ENCODE measurements around the gene RSL24D1.

RSL24D1 gene

DNA sequence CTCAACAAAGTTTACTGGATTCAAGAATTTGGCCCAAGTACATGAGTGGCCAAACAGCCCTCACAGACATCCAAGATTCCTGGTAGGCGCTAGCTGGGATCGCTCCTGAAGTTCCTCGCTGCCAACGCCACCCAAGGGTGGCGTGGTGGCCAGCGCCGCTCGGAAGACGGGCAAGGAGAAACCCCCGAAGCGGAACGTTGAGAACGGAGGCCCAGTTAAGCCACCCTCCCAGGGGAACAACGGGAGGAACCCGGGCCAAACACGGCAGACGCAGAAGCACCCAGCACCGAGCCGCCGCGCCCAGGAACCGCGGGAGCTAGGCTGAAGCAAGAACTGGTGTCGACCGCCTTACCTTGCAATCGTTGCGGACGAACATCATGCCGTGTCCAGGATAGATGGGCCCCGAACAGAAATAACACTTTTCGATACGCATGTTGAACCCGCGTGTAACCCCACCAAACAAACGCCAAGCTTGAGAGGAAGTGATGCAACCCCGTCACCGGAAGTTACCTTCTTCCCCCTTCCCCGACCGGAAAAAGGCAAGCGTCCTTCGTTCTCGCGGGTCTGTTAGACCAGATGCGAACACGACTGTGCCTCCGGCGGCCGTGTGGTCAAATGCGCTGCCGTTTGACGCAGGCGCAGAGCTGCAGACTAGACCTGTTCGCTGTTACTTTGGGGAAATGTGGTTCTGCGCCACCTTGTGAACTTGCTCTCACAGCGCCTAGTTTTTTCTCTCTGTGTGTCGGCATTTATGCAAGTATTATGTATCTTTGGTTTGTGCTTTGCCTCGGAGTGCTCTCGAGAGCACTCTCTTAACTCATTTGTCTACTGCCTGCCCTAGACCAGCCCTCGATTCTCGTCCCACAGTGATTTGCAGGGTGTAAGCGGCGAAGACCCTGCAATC, at the start of gene RSL24D1:
RSL24D1 (minus strand) TSS at position 484 of the 904 bp plus-strand sequence; CDS start at position 433, 51 bp downstream.
- DNase-seq (ENCODE audit: low spot score) = peak; percentile 98

DNA sequence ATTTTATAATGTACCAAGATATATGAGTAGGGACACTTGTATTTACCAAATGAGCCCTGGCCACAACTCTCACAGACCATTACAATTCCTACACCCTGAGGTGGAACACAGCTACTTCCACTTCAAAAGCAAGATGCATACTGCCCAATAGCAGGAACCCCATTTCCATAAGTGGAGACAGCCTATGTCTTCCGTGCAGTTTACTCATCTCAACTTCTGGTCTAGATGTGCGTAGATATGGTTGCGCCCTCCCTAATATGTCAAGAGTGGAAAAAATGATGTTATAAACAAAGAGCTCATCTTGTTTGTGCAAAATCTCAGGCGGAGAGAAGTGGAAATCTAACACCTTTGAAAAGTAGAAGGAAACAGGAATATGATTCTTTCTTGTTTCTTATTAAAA, 48.3 kb upstream of the RSL24D1 start:
- DNase-seq (ENCODE audit: low spot score) = no peak

DNA sequence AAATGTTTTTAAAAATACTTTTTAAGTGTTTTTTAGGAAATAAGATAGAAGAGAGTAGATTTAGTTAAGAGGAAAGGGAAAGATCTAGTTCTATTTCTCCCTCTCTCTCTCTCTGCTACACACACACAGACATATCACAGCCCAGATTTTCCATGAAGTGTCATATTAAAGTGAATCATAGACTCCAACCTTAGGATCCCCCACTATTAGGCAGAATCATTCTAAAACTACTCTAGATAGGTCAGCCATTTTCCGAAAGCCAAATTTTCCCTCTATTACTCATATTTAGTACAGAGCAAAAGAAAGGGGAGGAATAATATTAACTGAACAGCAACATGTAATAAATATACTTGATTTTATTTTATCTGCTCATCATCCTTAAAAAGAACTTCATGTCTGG, 45.1 kb upstream of the RSL24D1 start:
- DNase-seq (ENCODE audit: low spot score) = no peak

DNA sequence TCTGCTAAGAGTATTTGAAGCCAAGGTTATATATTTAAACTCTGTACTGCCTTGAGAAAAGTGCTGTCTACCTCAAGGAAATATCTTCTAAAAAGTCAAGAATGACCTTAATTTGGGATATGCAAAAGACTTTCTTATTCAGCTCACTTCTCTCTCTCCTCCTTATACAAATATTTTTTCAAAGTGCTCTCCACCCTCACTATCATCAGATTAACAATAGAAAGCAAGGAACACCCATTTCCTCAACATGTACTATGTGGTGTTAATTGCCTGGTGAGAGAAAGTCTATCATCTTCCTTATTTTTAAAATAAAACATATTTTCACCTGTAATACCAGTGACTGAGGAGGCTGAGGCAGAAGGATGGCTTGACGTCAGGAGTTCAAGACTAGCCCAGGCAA, 44.4 kb upstream of the RSL24D1 start:
- no peak for DNase-seq (ENCODE audit: low spot score)

DNA sequence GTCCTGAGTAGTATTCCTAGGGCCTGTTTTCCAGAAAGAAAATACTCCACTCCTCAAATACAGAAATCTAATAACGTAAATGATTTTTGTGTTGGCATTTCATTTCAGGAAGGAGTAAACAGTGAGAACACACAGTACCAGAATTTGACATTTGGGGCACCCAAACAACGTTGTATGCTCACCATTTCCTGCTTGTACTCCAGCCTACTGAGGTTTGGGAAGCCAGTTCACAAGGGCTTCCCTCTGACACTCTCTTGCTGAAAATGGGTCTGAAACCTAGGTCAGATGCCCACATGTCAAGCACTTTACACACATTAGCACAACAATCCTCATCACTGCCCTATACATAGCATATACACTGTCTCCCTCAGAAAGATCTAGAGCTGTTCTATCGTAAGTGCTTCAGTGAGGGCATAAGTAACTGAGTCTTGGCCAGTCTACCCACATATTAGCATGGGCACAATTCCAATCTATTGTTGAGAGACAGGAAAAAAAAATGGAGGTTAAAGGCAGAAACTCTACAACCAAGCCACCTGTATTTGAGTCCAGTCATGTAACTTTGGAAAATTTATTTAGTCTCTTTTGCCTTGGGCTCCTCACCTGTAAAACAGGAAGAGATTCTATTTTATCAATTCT, 43.5 kb upstream of the RSL24D1 start:
- no peak for DNase-seq (ENCODE audit: low spot score)

DNA sequence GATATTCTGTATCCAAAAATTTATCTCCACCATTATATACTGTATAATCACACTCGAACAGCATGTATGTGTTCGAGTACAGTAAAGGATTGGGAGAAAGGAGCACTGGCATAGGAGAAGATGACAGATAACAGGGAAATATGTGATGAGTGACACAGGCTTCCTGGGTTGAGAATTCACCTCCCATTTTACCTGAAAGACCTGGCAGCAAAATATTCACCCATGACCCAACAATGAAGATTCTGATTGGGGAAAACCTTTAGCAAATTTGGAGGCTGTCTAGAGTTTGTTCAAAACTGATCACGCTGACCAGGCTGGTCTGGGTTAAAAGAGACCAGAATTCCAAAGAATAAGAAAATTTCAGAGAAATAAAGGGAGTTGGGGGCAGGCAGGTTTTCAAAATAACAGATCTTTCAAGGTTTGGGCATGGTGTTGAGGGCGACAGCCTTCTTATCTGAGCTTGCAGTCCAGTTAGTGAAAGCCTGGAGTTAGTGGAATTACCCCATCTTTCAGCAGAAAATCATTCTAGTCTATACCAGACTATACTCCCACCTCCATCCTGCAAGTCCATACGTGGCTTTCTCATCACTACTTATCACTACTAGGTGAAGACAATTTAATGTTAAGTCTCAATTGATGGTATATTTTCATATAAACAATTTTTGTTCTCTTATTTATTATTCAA, 42.8 kb upstream of the RSL24D1 start:
- no peak for DNase-seq (ENCODE audit: low spot score)

DNA sequence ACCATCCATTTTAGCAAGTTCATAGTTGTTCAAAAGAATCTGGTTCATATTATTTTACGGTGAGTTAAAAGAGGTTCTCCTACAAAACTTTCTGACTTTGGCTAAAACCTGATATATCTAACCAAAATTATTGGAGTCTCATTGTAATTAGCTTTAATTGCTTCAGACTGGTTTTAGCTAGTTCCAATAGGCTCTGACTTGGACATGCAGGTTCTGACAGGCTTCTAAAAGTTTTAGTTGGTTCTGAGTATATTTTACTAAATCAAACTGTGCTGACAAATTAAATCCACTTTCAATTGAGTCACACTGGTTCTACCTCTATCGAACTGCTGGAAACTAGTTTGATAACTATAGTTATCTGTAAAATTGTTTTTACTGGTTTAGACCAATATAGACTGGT, 42.1 kb upstream of the RSL24D1 start:
- DNase-seq (ENCODE audit: low spot score) = no peak

DNA sequence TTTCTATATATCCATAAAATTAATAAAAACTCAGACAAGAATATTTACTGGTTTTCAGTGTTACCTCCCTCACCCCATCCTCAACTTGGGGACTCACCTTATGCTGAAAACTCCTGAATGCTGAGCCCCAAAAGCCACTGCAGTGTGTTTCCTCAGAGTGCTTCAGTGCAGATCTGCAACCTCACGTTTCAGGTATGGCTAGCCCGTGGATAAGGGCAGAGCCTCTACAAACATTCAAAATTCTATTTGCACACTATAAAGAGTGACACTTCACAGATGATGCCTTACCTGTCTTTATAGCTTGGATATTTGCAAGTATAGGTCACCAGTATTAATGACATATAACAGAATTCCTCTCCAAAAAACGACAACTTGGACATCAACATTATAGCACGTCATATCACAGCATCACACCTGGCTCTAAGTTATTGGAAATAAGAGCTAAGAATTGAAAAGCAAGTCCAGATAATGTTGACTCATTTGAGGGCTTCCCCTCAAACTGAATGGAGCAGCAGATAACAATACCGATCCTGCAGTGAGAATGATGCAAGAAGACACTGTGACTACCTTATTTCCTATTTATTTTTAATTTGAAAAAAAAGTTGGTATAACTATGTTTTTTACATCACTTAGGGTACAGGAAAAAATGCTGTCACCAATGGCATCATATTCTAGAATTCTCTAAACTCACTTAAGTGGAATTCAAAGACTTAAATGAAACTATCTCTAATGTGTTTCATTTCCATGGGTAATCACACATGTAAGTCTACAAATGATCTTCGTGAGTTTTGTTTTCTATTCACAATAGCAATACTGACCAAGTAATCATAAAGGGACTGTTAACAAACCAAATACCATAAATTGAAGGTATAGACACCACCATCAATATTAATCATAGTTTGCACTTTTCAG, 40.7 kb upstream of the RSL24D1 start:
- no peak for DNase-seq (ENCODE audit: low spot score)

DNA sequence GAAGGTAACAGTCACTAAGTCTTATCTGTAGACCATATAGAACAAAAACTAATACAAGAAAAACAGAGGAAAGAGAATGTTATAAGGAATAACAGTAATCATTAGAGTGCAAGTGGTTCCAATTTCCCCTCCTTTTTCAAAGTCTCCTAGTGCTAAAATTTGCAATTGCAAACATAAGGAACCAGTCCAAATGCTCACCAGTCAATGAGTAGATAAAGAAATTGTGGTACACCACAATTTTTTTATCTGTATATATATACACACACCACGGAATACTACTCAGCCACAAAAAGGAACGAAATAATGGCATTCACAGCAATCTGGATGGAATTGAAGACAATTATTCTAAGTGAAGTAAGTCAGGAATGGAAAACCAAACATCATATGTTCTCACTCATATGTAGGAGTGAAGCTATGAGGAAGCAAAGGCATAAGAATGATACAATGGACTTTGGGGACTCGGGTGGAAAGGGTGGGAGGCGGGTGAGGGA, 38.9 kb upstream of the RSL24D1 start:
- DNase-seq (ENCODE audit: low spot score) = no peak

DNA sequence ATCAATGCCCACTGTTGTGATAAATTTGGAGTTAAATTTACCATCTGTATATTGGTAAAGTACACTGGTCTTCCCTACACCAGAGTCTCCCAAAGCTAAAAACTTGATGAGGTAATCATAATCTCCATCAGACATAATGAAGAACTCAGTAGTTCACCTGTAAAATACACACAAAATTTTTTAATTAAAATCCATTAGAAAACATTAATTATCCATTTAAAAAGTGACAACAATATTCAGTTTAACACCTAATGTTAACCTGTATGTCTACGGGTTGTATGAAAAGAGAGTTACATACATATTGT, 38.0 kb upstream of the RSL24D1 start:
- DNase-seq (ENCODE audit: low spot score) = no peak

DNA sequence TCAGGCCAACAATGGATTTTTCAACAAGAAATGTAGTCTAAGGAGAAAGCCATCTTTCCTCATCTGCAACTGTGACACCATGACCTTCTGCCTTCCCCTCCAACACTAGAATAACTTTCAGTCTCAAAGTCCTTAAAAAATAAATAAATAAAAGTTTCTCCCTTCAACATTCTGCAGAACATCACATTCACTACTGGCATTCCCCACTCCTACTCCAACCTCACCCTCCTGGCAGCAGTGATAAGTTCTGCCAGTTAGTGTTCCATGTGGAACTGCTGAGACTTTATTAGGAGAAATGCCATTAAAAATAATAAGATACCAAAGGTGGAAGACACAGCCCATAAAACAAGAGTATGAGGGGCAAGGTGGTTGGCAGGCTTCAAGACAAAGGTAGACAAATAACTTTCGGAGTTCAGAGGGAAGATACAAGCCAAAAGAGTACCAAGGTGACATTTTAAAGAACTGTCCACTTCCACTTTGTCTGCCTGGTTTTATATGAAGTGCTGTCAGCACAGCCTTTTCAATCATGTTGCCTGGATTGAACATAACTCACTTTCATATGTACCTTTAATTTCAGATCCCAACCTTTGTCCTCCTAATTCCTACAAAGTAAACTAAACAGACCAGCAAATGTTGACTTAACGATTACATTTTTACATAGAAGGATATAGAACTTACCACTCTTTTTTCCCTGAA, 37.5 kb upstream of the RSL24D1 start:
- no peak for DNase-seq (ENCODE audit: low spot score)

DNA sequence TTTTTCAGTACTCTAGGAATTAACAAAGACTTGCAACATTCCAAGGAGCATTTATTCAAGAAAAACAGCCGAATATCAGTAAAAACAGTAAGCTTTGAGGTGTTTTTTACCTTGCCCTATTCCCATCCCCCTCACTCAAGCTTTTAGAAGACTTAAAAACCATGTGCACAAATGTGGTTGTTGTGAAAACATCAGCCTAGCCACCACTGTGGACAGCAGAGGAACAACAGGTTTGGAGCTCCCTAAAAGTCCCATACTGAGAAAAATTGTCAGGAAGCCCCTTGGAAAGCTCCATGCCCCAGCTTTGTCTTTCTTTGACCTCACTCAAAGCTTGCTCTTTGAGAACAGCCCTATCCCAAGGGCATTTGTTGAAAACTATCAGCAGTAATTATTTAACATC, 34.7 kb upstream of the RSL24D1 start:
- no peak for DNase-seq (ENCODE audit: low spot score)

DNA sequence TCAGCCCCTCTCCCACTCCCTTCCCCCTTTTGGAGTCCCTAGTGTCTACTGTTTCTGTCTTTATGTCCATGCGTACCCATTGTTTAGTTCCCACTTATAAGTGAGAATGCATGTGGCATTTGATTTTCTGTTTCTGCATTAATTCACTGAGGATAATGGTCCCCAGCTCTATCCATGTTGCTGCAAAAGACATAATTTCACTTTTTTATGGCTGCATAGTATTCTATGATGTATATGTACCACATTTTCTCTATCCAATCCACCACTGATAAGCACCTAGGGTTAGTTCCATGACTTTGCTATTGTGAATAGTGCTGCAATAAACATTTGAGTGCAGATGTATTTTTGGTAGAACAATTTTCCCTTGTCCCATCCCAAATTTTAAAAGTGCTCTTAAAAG, 34.2 kb upstream of the RSL24D1 start:
- DNase-seq (ENCODE audit: low spot score) = no peak

DNA sequence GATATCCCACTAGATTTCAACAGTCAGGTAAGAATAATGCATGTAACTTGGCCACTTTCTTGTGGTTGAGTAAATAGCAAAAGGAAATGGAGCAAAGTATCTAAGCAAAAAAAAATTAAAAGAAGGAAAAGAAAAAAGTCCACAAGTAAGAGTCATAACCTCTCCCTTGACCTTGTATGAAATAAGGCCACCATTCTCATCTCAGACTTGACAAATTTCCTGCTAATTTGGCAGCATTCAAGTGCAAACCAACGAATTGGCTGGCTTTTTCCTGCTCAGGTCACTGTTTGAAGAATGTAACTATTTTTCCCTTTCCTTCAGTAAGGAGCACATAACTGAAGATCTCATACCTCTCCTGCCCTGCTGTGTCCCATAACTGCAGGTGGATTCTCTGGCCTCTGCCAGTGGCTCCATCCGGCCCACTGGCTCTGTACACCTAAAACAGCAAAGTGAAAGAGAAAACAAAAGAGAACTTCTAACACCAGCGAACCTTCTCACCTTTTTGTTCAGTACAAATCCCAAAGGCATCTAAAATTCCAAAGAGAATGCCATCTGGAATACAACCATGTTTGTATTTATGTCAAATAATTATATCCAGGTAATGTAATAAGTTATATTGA, 33.4 kb upstream of the RSL24D1 start:
- no peak for DNase-seq (ENCODE audit: low spot score)

DNA sequence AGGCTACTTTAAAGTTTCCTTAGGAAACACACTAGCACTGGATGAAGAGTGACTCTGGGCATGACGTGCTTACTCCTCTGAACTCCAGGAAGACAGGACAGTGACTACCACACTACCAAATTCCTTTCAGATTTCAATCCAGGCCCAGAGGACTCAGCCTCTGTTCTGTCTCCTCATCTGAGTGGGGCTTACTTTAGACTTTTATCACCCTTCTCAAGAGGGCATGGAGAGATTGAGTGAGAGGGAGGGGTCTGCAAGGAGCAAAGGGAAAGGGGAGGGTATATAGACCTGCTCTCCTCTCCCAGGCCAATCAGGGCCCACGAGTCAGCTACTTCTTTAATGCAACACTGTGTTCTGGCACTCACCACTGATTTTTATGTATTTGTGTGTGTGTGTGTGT, 29.4 kb upstream of the RSL24D1 start:
- DNase-seq (ENCODE audit: low spot score) = no peak

DNA sequence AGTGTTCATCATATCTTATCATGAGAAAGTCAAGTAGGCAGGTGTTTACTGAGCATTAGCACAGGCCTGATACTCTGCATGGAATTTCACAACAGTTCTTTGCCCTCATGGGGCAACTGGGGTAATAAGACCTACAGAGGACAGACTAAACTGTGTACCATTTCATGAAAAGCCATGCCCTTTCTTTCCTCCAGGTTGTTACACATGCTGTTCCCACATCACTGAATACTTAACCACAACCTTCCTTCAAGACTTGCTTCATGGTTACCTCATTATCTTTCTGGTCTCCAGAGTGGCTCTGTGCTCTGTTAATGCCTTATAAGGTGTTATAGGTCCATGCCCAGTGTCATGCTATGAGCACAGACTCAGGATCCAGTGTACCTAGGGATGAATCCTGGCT, 28.2 kb upstream of the RSL24D1 start:
- no peak for DNase-seq (ENCODE audit: low spot score)

DNA sequence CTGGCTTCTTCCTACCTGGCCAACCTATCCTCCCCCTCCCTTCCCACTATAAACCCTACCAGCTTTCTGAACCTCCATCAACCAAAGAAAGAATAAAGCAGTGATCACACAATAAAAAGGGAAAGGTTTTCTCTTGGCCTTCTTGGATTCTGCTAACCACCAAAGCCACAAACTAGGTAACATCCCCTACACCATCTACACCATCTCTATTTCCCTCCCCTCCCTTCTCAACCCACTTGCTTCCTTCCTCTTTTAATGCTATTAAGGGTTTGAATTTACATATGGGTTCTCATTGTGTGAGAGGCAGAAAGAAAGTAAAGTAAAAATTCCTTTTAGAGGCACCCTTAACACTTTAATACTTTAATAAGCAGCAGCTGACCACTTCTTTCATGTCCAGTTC, 25.8 kb upstream of the RSL24D1 start:
- no peak for DNase-seq (ENCODE audit: low spot score)

DNA sequence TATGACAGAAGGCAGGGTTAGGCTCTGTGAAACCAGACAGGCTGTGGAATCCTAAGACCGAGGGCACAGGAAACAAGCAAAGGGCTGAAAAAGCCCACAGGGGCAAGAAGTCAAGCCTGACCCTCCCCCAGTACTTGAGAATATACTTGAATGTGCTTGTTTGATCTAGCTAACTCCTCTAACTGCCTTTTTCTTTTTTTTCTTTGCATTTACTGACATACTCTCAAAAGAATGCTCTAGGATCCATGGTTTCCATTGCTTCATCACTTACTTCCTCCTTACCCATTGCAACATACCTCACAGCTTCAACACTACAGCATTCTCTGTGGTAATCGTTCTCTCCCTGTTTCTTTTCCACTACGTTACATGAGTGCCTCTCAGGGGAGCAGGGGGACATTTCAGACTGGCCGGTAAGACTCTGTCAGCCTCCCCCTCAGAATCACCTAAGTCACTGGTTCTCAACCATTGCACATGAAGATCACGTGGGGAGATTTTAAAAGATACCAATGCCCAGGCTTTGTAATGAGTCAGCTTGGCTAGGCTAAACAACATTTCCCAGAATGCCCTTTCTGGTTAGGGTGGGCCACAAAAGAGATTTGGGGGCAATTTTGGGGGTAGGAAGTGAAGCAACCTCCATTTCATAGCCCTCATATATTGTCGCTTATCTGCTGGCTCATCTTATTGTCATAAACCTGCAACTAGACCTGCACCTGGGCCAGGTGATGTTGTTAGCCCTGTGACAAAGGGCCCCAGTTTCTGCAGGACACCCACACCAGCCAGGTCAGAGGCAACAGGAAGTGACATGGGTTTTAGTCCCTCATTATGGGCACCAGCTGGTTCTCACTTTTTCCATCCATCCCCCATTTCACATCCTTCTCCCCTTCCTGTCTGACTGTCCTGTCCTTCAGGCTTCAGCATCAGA, 24.6 kb upstream of the RSL24D1 start:
- DNase-seq (ENCODE audit: low spot score) = peak; percentile 82

DNA sequence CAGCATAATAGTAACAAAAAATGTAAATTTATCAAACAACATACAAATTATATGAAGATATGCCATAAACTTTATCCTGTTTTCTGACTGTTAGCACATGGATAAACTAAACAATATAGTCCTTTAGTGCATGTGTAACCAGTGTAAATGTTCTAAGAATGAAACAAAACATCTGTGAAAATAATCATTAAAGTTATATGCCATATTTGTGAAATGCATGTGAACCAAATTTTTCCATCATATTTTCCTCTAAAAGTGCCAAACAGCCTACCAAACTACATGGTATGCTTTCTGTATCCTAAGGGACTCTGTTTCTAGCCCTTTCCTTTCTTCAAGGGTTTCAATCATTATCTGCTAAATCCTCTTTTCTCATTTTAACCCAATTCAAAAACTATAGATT, 23.9 kb upstream of the RSL24D1 start:
- DNase-seq (ENCODE audit: low spot score) = no peak

DNA sequence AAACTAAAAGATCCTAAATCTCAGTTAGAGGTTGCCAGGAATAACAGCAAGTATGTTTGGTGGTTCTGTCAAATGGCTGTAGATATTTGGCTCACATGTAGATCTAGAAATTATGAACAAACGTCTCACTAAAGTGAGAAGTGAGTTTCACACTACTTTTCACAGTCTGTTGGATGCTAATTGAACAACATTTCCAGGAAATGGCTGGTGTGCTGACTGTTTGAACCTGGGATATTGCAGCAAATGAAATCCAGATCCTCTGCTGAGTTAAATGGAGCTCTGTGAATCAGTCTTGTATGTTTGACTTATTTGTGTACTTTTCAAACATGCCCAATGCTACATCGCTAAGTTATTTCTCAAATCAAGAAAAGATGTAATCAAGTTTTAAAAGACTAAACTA, 21.3 kb upstream of the RSL24D1 start:
- no peak for DNase-seq (ENCODE audit: low spot score)

Measured in AG20443 (cell line).